Esophagus squamous epithelium (tissue), 4 donors: ENCODE measurements around the gene STRAP.

Experiments used
- POLR2A ChIP-seq, 4 donors: fragments of 450-650 bp; IDR thresholded peaks; one replicate each; pipeline ENCODE4 v1.6.1; 2017; ENCODE audit warnings: antibody characterized with exemption in 4 of 4, mild to moderate bottlenecking in 4 of 4, moderate library complexity in 3 of 4
- TF ChIP-seq, protein P1 (sequence below), 6 experiments: fragments of 450-650 bp in 4 of 6; fragments of 200-600 bp in 2 of 6; sonication (generic) in 2 of 6; IDR thresholded peaks; one replicate each; pipeline ENCODE4 v1.5.1; 2016 to 2019; ENCODE audit warnings: antibody characterized with exemption in 6 of 6, mild to moderate bottlenecking in 4 of 6, moderate library complexity in 4 of 6

DNA sequence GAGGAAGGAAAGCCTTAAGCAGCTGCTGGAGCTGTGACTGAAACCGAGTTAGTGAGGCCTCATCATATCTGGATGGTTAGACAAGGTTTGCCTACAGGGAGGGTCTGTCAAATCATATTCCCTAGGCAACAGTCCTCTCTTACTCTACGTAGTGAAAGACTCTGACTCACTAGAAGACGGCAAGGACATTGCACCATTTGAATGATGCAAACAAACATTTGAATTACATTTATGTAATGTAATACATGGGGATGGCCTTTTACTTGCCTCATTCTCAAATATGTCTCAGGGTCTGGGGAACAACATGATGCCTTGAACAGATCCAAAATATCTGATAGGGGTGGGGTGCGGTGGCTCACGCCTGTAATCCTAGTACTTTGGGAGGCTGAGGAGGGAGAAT, 29.8 kb upstream of the STRAP start:
- TF ChIP-seq, protein P1, sequence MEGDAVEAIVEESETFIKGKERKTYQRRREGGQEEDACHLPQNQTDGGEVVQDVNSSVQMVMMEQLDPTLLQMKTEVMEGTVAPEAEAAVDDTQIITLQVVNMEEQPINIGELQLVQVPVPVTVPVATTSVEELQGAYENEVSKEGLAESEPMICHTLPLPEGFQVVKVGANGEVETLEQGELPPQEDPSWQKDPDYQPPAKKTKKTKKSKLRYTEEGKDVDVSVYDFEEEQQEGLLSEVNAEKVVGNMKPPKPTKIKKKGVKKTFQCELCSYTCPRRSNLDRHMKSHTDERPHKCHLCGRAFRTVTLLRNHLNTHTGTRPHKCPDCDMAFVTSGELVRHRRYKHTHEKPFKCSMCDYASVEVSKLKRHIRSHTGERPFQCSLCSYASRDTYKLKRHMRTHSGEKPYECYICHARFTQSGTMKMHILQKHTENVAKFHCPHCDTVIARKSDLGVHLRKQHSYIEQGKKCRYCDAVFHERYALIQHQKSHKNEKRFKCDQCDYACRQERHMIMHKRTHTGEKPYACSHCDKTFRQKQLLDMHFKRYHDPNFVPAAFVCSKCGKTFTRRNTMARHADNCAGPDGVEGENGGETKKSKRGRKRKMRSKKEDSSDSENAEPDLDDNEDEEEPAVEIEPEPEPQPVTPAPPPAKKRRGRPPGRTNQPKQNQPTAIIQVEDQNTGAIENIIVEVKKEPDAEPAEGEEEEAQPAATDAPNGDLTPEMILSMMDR (IDR thresholded peaks at IDR 0.05) = no peak
- no peak for TF ChIP-seq POLR2A (IDR thresholded peaks at IDR 0.05)
